ENCODE results near the gene CEP152. TPM values are rescaled to one million over a fixed set of nuclear protein-coding genes. Genes with fewer than 3 reads are reported as not detected.

Gene CEP152
- total and polyA plus RNA-seq, 2 of the 13 experiments (the other 11 are each of a cell fraction or from before 2014, with no cell fraction given), result 1.3 to 14.7 TPM

GRCh38 chr15:48800245-48800644 lies 10.6 kb downstream of the CEP152 start:
- Histone ChIP-seq H2AFZ (ENCODE audit: low read length) (no peak overlapping the region), H3K4me2 (ENCODE audit: low read depth, low read length) (peak overlapping the region; percentile 50), H3K9me3 (ENCODE audit: low read length) (no peaks in the 10 kb centered on the region), H3K27me3 (ENCODE audit: control insufficient read depth in 1 of 2, insufficient read depth in 2 of 2, low read length in 2 of 2) (no peaks in the 10 kb centered on the region), H3K9ac (ENCODE audit: insufficient read depth, low read depth, low read length) (no peak overlapping the region), H3K4me3 (replicated peaks in 1 of 3; ENCODE audit: insufficient read depth in 1 of 3, low read depth in 2 of 3, low read length in 3 of 3) (peak overlapping the region in 1 of 3 experiments; percentile 22; a peak in 2 of 6 replicates), H4K20me1 (ENCODE audit: insufficient read depth, low read length) (no peaks in the 10 kb centered on the region), H3K36me3 (replicated peaks in 1 of 2; ENCODE audit: control insufficient read depth in 1 of 2, insufficient read depth in 2 of 2, low read length in 2 of 2) (peaks cover 1 to 16% of the 10 kb centered on the region in 2 experiments; a peak in 3 of 5 replicates), H3K4me1 (ENCODE audit: insufficient read depth, low read length) (peaks cover 21% of the 10 kb centered on the region), H3K79me2 (ENCODE audit: insufficient read depth, low read length) (peaks cover 15% of the 10 kb centered on the region), H3K27ac (ENCODE audit: extremely low read length, insufficient read depth, low read length) (peak overlapping the region; percentile 56)
- no TSS peak for BruUV-seq (replicated peaks)
- FAIRE-seq (peak; percentile 87), ATAC-seq (peak; percentile 85), DNase-seq (ENCODE audit: low spot score) (peak; percentile 75)
- POLR2A ChIA-PET, result interaction anchor here (2.6 kb wide), 1 partner anchor 10 kb away, joined by 18 read pairs; the partner anchor contains the start of gene CEP152
- intact Hi-C loops (cut with micrococcal nuclease; ENCODE audit: unreplicated experiment), result loop anchor here (5.0 to 10.0 kb wide), 2 partner anchors 155 to 443 kb away; partner anchors contain the start of gene FBN1
- CTCF ChIA-PET (ENCODE audit: low intra/inter-chr PET ratio, low total read pairs), result no interaction called here
- in situ Hi-C loops (cut with HindIII; ENCODE audit: extremely low pct_ligation_motif_present, low pct_unique_long_range_greater_than_20kb), result no loop called here
- 9% methylated on average over 1 of the region's 1 CpG for WGBS (ENCODE audit: low lambda C conversion rate)
- no peak for TF ChIP-seq ZNF207 (IDR thresholded peaks at IDR 0.05; ENCODE audit: borderline replicate concordance)
- TF ChIP-seq ZBTB43 (CRISPR knock-in tag; conservative IDR thresholded peaks at IDR 0.05), result 0 out of 2 replicates have a peak, but pooled peaks have one; percentile 36
- TF ChIP-seq LRRFIP1 (CRISPR knock-in tag; conservative IDR thresholded peaks at IDR 0.05), result no peak
- no peak for TF ChIP-seq SP4 (CRISPR knock-in tag; IDR thresholded peaks at IDR 0.05)
- TF ChIP-seq TCF7 (IDR thresholded peaks at IDR 0.05; ENCODE audit: low read depth), result peak; percentile 60
- TF ChIP-seq ZNF101 (CRISPR knock-in tag; IDR thresholded peaks at IDR 0.05; ENCODE audit: borderline replicate concordance, low read depth), result no peak
- no peak for TF ChIP-seq ZSCAN21 (CRISPR knock-in tag; IDR thresholded peaks at IDR 0.05; ENCODE audit: borderline replicate concordance)
- no peak for TF ChIP-seq ZFP41 (CRISPR knock-in tag; IDR thresholded peaks at IDR 0.05; ENCODE audit: borderline replicate concordance)
- no peak for TF ChIP-seq ZNF205 (CRISPR knock-in tag; IDR thresholded peaks at IDR 0.05)
- TF ChIP-seq MZF1 (CRISPR knock-in tag; IDR thresholded peaks at IDR 0.05; ENCODE audit: borderline replicate concordance), result no peak
- TF ChIP-seq ZNF232 (CRISPR knock-in tag; IDR thresholded peaks at IDR 0.05; ENCODE audit: borderline replicate concordance), result no peak
- no peak for TF ChIP-seq ZNF333 (CRISPR knock-in tag; IDR thresholded peaks at IDR 0.05; ENCODE audit: borderline replicate concordance)
- TF ChIP-seq PAXIP1 (CRISPR knock-in tag; conservative IDR thresholded peaks at IDR 0.05), result peak; percentile 48; the same call in 1 of the 2 replicates
- TF ChIP-seq HBP1 (CRISPR knock-in tag; IDR thresholded peaks at IDR 0.05; ENCODE audit: low read depth), result no peak
- TF ChIP-seq ZNF816 (CRISPR knock-in tag; IDR thresholded peaks at IDR 0.05; ENCODE audit: borderline replicate concordance), result no peak
- no peak for TF ChIP-seq MIER2 (CRISPR knock-in tag; IDR thresholded peaks at IDR 0.05)
